ENCODE data around the gene FBXO36.

Gene FBXO36

GRCh38 chr2:230053753-230054478 is 131.6 kb downstream of the FBXO36 start:
- no peak for FAIRE-seq

- FAIRE-seq = no peak
Measured at GRCh38 chr2:230060672-230061293, 138.5 kb downstream of the FBXO36 start.

Data from TTC549 (cell line).